ENCODE data around the gene C11orf21. TPM values are rescaled to one million over a fixed set of nuclear protein-coding genes. Genes with fewer than 3 reads are reported as not detected.

C11orf21 gene
- total and polyA plus RNA-seq, 2 experiments from 2014 or later = 1.3 to 1.8 TPM

DNA sequence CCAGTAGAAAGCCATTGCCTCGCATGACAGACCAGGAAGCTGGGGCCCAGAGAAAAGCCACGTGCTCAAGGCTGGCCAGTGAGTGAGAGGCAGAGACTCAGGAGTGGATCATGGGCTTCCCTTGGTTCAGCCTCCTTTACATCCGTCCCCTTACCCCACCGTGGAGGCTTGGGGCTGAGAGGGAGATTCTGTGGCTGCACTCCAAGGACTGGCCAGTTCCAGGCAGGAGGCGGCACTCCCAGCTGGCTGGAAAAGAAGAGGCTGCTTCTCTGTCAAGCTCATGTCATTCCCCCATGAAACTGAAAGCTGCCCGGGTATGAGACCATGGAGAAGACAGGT lies 24.7 kb downstream of the C11orf21 start:
- no peak for DNase-seq (ENCODE audit: low read depth in 1 of 2, low spot score in 1 of 2)
- TF ChIP-seq, protein P1, sequence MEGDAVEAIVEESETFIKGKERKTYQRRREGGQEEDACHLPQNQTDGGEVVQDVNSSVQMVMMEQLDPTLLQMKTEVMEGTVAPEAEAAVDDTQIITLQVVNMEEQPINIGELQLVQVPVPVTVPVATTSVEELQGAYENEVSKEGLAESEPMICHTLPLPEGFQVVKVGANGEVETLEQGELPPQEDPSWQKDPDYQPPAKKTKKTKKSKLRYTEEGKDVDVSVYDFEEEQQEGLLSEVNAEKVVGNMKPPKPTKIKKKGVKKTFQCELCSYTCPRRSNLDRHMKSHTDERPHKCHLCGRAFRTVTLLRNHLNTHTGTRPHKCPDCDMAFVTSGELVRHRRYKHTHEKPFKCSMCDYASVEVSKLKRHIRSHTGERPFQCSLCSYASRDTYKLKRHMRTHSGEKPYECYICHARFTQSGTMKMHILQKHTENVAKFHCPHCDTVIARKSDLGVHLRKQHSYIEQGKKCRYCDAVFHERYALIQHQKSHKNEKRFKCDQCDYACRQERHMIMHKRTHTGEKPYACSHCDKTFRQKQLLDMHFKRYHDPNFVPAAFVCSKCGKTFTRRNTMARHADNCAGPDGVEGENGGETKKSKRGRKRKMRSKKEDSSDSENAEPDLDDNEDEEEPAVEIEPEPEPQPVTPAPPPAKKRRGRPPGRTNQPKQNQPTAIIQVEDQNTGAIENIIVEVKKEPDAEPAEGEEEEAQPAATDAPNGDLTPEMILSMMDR (IDR thresholded peaks at IDR 0.05; ENCODE audit: low read depth, low read length) = no peak

DNA sequence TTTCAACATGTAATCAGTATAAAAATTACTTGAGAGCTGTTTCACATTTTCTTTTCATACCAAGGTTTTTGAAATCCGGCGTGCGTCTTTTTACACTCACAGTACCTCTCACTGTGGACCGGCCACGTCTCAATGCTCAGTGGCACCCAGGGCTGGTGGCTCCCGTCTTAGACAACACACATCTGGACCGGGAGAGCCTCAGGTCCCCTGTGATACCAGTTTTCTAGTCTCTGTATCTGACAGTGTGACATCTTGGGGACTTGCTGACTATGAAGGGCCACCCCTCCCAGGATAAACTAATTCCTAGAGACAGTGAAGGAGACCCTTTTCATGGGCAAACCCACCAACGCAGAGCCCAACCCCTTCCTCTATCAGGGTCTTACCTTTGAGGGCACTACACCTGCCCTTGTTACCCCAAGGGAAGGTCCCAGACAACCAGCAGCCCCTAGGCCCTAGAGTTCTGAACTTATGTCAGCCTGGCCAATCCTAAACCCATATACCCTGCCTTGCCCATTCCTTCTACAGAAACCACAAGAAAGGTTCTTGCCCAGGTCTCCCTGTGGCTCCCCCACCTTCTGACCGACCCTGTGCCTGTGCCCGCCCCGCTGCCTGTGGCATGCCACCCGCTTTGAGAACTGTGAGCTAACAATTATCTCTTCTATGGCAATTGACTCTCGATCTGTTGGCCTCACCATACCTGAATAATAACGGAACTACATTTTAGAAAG lies 25.3 kb downstream of the C11orf21 start:
- peaks cover 56% of the 10 kb centered on the region for H3K27me3 ChIP-seq
- no peaks in the 10 kb centered on the region for H3K9me3 ChIP-seq (ENCODE audit: low read depth)
- TF ChIP-seq, protein P1 (IDR thresholded peaks at IDR 0.05; ENCODE audit: low read depth, low read length) = no peak
- no peak overlapping the region for H3K27ac ChIP-seq
- H3K4me3 ChIP-seq = no peak overlapping the region
- H3K36me3 ChIP-seq = no peaks in the 10 kb centered on the region
- H3K4me1 ChIP-seq (ENCODE audit: low read depth) = no peaks in the 10 kb centered on the region
- no peak for DNase-seq (ENCODE audit: low read depth in 1 of 2, low spot score in 1 of 2)

More for the DNA sequence above, 24.7 kb downstream of the C11orf21 start:
- Histone ChIP-seq H3K27me3 (peaks cover 55% of the 10 kb centered on the region), H3K27ac (no peak overlapping the region), H3K4me3 (no peak overlapping the region), H3K36me3 (no peaks in the 10 kb centered on the region), H3K4me1 (ENCODE audit: low read depth) (no peaks in the 10 kb centered on the region), H3K9me3 (ENCODE audit: low read depth) (no peaks in the 10 kb centered on the region)

- TF ChIP-seq, protein P1 (IDR thresholded peaks at IDR 0.05; ENCODE audit: low read depth, low read length) = no peak
- Histone ChIP-seq H3K27ac (no peak overlapping the region), H3K27me3 (peaks cover 65% of the 10 kb centered on the region), H3K9me3 (ENCODE audit: low read depth) (no peaks in the 10 kb centered on the region), H3K4me1 (ENCODE audit: low read depth) (no peaks in the 10 kb centered on the region), H3K4me3 (no peak overlapping the region), H3K36me3 (no peaks in the 10 kb centered on the region)
- no peak for DNase-seq (ENCODE audit: low read depth in 1 of 2, low spot score in 1 of 2)
Measured at GRCh38 chr11:2275334-2276279, 26.1 kb downstream of the C11orf21 start.

DNA sequence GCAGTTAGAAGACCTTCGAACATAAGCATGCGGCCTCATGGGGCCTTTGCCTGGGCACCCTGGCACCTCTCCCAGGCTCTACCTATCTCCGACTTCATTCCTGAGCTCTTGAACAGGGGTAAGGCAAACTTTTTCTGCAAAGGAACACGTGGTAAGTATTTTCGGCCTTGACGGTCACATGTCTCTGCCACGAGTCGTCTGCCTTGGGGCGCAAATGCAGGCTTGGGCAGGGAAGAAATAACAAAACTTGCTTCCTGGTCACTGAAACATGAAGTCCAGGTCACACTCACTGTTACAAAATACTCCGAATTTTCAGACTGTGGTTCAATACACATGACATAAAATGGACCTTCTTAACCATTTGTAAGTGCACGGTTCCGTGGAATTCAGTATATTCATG lies 27.9 kb downstream of the C11orf21 start:
- TF ChIP-seq, protein P1 (IDR thresholded peaks at IDR 0.05; ENCODE audit: low read depth, low read length) = no peak
- H3K9me3 ChIP-seq (ENCODE audit: low read depth) = no peaks in the 10 kb centered on the region
- no peak overlapping the region for H3K27ac ChIP-seq
- H3K27me3 ChIP-seq = peaks cover 83% of the 10 kb centered on the region
- H3K36me3 ChIP-seq = no peaks in the 10 kb centered on the region
- no peaks in the 10 kb centered on the region for H3K4me1 ChIP-seq (ENCODE audit: low read depth)
- H3K4me3 ChIP-seq = no peak overlapping the region
- DNase-seq (ENCODE audit: low read depth in 1 of 2, low spot score in 1 of 2) = no peak

GRCh38 chr11:2273311-2273710 lies 28.4 kb downstream of the C11orf21 start:
- Histone ChIP-seq H3K27ac (no peak overlapping the region), H3K27me3 (peaks cover 88% of the 10 kb centered on the region), H3K4me3 (no peak overlapping the region), H3K36me3 (no peaks in the 10 kb centered on the region), H3K4me1 (ENCODE audit: low read depth) (no peaks in the 10 kb centered on the region), H3K9me3 (ENCODE audit: low read depth) (no peaks in the 10 kb centered on the region)
- TF ChIP-seq, protein P1 (IDR thresholded peaks at IDR 0.05; ENCODE audit: low read depth, low read length) = no peak
- DNase-seq (ENCODE audit: low read depth in 1 of 2, low spot score in 1 of 2) = no peak
